Stimulated activated CD4-positive, alpha-beta T cell treated with anti-CD3 and anti-CD28 coated beads, Interleukin-12 subunit alpha, Interleukin-12 subunit beta, amount 100 ng/mL, for 24 hours (primary cell): ENCODE data around the gene MAGI2.

Source experiments
- DNase-seq, 2 experiments: peaks; one replicate each; pipeline ENCODE4 v3.0.0-alpha.2; 2020; ENCODE audit warnings: low read depth in 2 of 2

MAGI2 gene

GRCh38 chr7:78095549-78095948 is 1357.9 kb downstream of the MAGI2 start:
- DNase-seq, result no peak

GRCh38 chr7:78092331-78092730 is 1361.1 kb downstream of the MAGI2 start:
- no peak for DNase-seq

GRCh38 chr7:78090616-78091015 is 1362.9 kb downstream of the MAGI2 start:
- no peak for DNase-seq

- no peak for DNase-seq
These were observed 1369.9 kb downstream of the MAGI2 start for GRCh38 chr7:78083476-78084120.

GRCh38 chr7:78082556-78082955 is 1370.9 kb downstream of the MAGI2 start:
- DNase-seq, result no peak

GRCh38 chr7:78081888-78082287 is 1371.6 kb downstream of the MAGI2 start:
- no peak for DNase-seq

- DNase-seq, result no peak
These were observed 1372.1 kb downstream of the MAGI2 start for GRCh38 chr7:78081344-78081743.

GRCh38 chr7:78080811-78081210 is 1372.7 kb downstream of the MAGI2 start:
- no peak for DNase-seq

- no peak for DNase-seq
These were observed 1373.2 kb downstream of the MAGI2 start for GRCh38 chr7:78080241-78080640.

- DNase-seq, result no peak
These were observed 1378.8 kb downstream of the MAGI2 start for GRCh38 chr7:78074713-78075112.

- no peak for DNase-seq
These were observed 1379.7 kb downstream of the MAGI2 start for GRCh38 chr7:78073609-78074382.

GRCh38 chr7:78072201-78072590 is 1381.3 kb downstream of the MAGI2 start:
- no peak for DNase-seq

- no peak for DNase-seq
These were observed 1381.8 kb downstream of the MAGI2 start for GRCh38 chr7:78071491-78072200.

- no peak for DNase-seq
These were observed 1386.9 kb downstream of the MAGI2 start for GRCh38 chr7:78066599-78066998.

- no peak for DNase-seq
These were observed 1389.7 kb downstream of the MAGI2 start for GRCh38 chr7:78063758-78064157.

GRCh38 chr7:78062214-78062613 is 1391.3 kb downstream of the MAGI2 start:
- no peak for DNase-seq

GRCh38 chr7:78057571-78057970 is 1395.9 kb downstream of the MAGI2 start:
- DNase-seq, result no peak

- no peak for DNase-seq
These were observed 1397.9 kb downstream of the MAGI2 start for GRCh38 chr7:78055599-78055998.

- DNase-seq, result no peak
These were observed 1398.4 kb downstream of the MAGI2 start for GRCh38 chr7:78055001-78055573.

- DNase-seq, result no peak
These were observed 1401.4 kb downstream of the MAGI2 start for GRCh38 chr7:78052112-78052511.

- DNase-seq, result no peak
These were observed 1405.7 kb downstream of the MAGI2 start for GRCh38 chr7:78047800-78048199.

- DNase-seq, result no peak
These were observed 1410.3 kb downstream of the MAGI2 start for GRCh38 chr7:78043159-78043558.
